Measurements from ENCODE around the gene RPS23. TPM values are rescaled to one million over a fixed set of nuclear protein-coding genes. Genes with fewer than 3 reads are reported as not detected.
"Not testable (repeated sequence)": the region's sequence is repeated elsewhere in the genome, so short reads cannot be mapped to it uniquely, and the experiment has no call there.

RPS23 gene
- total RNA-seq, 2 experiments from 2014 or later: 2,622 to 2,635 TPM

- DNase-seq: peak; percentile 14
- H3K27me3 Mint-ChIP-seq: no peaks in the 10 kb centered on the region
- peaks cover 3% of the 10 kb centered on the region for H3K9me3 Mint-ChIP-seq
- H3K36me3 Mint-ChIP-seq: peaks cover 77% of the 10 kb centered on the region
- peak overlapping the region; percentile 91 for H3K4me3 Mint-ChIP-seq
- peaks cover 25% of the 10 kb centered on the region for H3K4me1 Mint-ChIP-seq
- peak overlapping the region; percentile 87 for H3K27ac Mint-ChIP-seq
Measured at GRCh38 chr5:82274343-82275211, 3.6 kb downstream of the RPS23 start.

- H3K9me3 Mint-ChIP-seq, H3K4me3 Mint-ChIP-seq, DNase-seq, H3K27ac Mint-ChIP-seq, H3K27me3 Mint-ChIP-seq: not testable (repeated sequence)
- H3K4me1 Mint-ChIP-seq: peaks cover 21% of the 10 kb centered on the region
- peaks cover 86% of the 10 kb centered on the region for H3K36me3 Mint-ChIP-seq
Measured at GRCh38 chr5:82273426-82273825, 4.7 kb downstream of the RPS23 start.

GRCh38 chr5:82272571-82273356 lies 5.4 kb downstream of the RPS23 start:
- not testable (repeated sequence) for DNase-seq, H3K27me3 Mint-ChIP-seq

GRCh38 chr5:82269363-82269762 lies 8.8 kb downstream of the RPS23 start:
- peaks cover 63% of the 10 kb centered on the region for H3K36me3 Mint-ChIP-seq
- H3K9me3 Mint-ChIP-seq, H3K4me1 Mint-ChIP-seq, H3K4me3 Mint-ChIP-seq, H3K27me3 Mint-ChIP-seq, H3K27ac Mint-ChIP-seq, DNase-seq: not testable (repeated sequence)

More at GRCh38 chr5:82272571-82273356, 5.4 kb downstream of the RPS23 start:
- Mint-ChIP-seq H3K27ac (peak overlapping the region; percentile 26), H3K4me1 (peaks cover 19% of the 10 kb centered on the region), H3K36me3 (peaks cover 87% of the 10 kb centered on the region)
- H3K9me3 Mint-ChIP-seq, H3K4me3 Mint-ChIP-seq: not testable (repeated sequence)

GRCh38 chr5:82267297-82267933 lies 10.7 kb downstream of the RPS23 start:
- not testable (repeated sequence) for H3K4me3 Mint-ChIP-seq, H3K9me3 Mint-ChIP-seq, H3K4me1 Mint-ChIP-seq, DNase-seq, H3K27ac Mint-ChIP-seq, H3K27me3 Mint-ChIP-seq
- peaks cover 45% of the 10 kb centered on the region for H3K36me3 Mint-ChIP-seq

GRCh38 chr5:82265047-82265446 lies 13.1 kb downstream of the RPS23 start:
- Mint-ChIP-seq H3K27ac (no peak overlapping the region), H3K36me3 (peaks cover 33% of the 10 kb centered on the region), H3K4me3 (no peak overlapping the region), H3K9me3 (peaks cover 4% of the 10 kb centered on the region), H3K27me3 (no peaks in the 10 kb centered on the region), H3K4me1 (no peaks in the 10 kb centered on the region)
- DNase-seq: no peak

- no peaks in the 10 kb centered on the region for H3K27me3 Mint-ChIP-seq
- no peak overlapping the region for H3K27ac Mint-ChIP-seq
- H3K36me3 Mint-ChIP-seq: peaks cover 2% of the 10 kb centered on the region
- no peak overlapping the region for H3K4me3 Mint-ChIP-seq
- H3K4me1 Mint-ChIP-seq: no peaks in the 10 kb centered on the region
- DNase-seq: no peak
- no peaks in the 10 kb centered on the region for H3K9me3 Mint-ChIP-seq
Measured at GRCh38 chr5:82259172-82259800, 18.9 kb downstream of the RPS23 start.

- Mint-ChIP-seq H3K4me3 (no peak overlapping the region), H3K27me3 (no peaks in the 10 kb centered on the region), H3K4me1 (no peaks in the 10 kb centered on the region), H3K9me3 (no peaks in the 10 kb centered on the region), H3K27ac (no peak overlapping the region), H3K36me3 (peaks cover 3% of the 10 kb centered on the region)
- no peak for DNase-seq
Measured at GRCh38 chr5:82257729-82258128, 20.4 kb downstream of the RPS23 start.

GRCh38 chr5:82257247-82257646 lies 20.9 kb downstream of the RPS23 start:
- H3K4me3 Mint-ChIP-seq: no peak overlapping the region
- H3K27ac Mint-ChIP-seq: no peak overlapping the region
- H3K27me3 Mint-ChIP-seq: no peaks in the 10 kb centered on the region
- H3K36me3 Mint-ChIP-seq: peaks cover 3% of the 10 kb centered on the region
- H3K9me3 Mint-ChIP-seq: no peaks in the 10 kb centered on the region
- H3K4me1 Mint-ChIP-seq: no peaks in the 10 kb centered on the region
- DNase-seq: no peak

- no peak for DNase-seq
- H3K27me3 Mint-ChIP-seq: no peaks in the 10 kb centered on the region
- H3K4me3 Mint-ChIP-seq: no peak overlapping the region
- no peak overlapping the region for H3K27ac Mint-ChIP-seq
- H3K36me3 Mint-ChIP-seq: peaks cover 3% of the 10 kb centered on the region
- H3K9me3 Mint-ChIP-seq: no peaks in the 10 kb centered on the region
- H3K4me1 Mint-ChIP-seq: no peaks in the 10 kb centered on the region
Measured at GRCh38 chr5:82255844-82256243, 22.3 kb downstream of the RPS23 start.

GRCh38 chr5:82252744-82253143 lies 25.4 kb downstream of the RPS23 start:
- no peak overlapping the region for H3K4me3 Mint-ChIP-seq
- peaks cover 11% of the 10 kb centered on the region for H3K36me3 Mint-ChIP-seq
- no peak for DNase-seq
- no peaks in the 10 kb centered on the region for H3K27me3 Mint-ChIP-seq
- no peaks in the 10 kb centered on the region for H3K4me1 Mint-ChIP-seq
- no peak overlapping the region for H3K27ac Mint-ChIP-seq
- peaks cover 5% of the 10 kb centered on the region for H3K9me3 Mint-ChIP-seq

GRCh38 chr5:82246960-82247574 lies 31.1 kb downstream of the RPS23 start:
- no peaks in the 10 kb centered on the region for H3K27me3 Mint-ChIP-seq
- no peak overlapping the region for H3K4me3 Mint-ChIP-seq
- peaks cover 16% of the 10 kb centered on the region for H3K9me3 Mint-ChIP-seq

GRCh38 chr5:82244854-82245635 lies 33.1 kb downstream of the RPS23 start:
- H3K27ac Mint-ChIP-seq: no peak overlapping the region
- H3K9me3 Mint-ChIP-seq: peaks cover 16% of the 10 kb centered on the region
- no peak for DNase-seq
- no peaks in the 10 kb centered on the region for H3K27me3 Mint-ChIP-seq
- H3K4me3 Mint-ChIP-seq: no peak overlapping the region
- H3K4me1 Mint-ChIP-seq: no peaks in the 10 kb centered on the region
- H3K36me3 Mint-ChIP-seq: peaks cover 22% of the 10 kb centered on the region

More at GRCh38 chr5:82246960-82247574, 31.1 kb downstream of the RPS23 start:
- Mint-ChIP-seq H3K36me3 (peaks cover 25% of the 10 kb centered on the region), H3K4me1 (no peaks in the 10 kb centered on the region), H3K27ac (no peak overlapping the region)
- no peak for DNase-seq

GRCh38 chr5:82244151-82244550 lies 34.0 kb downstream of the RPS23 start:
- H3K27ac Mint-ChIP-seq: no peak overlapping the region
- H3K36me3 Mint-ChIP-seq: peaks cover 22% of the 10 kb centered on the region
- no peak overlapping the region for H3K4me3 Mint-ChIP-seq
- H3K9me3 Mint-ChIP-seq: peaks cover 16% of the 10 kb centered on the region
- no peaks in the 10 kb centered on the region for H3K4me1 Mint-ChIP-seq
- no peak for DNase-seq
- no peaks in the 10 kb centered on the region for H3K27me3 Mint-ChIP-seq
